Measurements from ENCODE around the gene MAP7.
"Not testable (repeated sequence)": the region's sequence is repeated elsewhere in the genome, so short reads cannot be mapped to it uniquely, and the experiment has no call there.

The MAP7 gene

DNA sequence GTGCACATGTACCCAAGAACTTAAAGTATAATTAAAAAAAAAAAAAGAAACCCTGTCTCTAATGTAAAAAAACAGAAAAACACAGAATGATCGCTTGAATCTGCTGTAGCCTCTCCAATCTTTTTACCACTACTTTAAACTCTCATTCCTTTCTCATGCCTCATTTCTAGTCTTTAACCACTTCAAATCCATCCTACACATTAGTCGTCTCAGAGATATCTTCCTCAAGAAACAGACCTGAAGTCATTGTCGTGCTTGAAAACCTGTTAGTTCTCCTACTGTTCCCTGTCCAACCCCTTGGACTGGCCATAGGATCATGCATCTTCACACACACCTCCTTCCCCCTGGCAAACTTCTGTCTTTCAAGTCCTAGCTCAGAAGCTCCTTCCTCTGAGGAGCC is 148.5 kb downstream of the MAP7 start:
- ChIA-PET CTCF (no interaction called here), POLR2A (no interaction called here)
- no peak overlapping the region for H3K4me3 ChIP-seq (ENCODE audit: low read depth, low read length)
- TF ChIP-seq, protein P1, sequence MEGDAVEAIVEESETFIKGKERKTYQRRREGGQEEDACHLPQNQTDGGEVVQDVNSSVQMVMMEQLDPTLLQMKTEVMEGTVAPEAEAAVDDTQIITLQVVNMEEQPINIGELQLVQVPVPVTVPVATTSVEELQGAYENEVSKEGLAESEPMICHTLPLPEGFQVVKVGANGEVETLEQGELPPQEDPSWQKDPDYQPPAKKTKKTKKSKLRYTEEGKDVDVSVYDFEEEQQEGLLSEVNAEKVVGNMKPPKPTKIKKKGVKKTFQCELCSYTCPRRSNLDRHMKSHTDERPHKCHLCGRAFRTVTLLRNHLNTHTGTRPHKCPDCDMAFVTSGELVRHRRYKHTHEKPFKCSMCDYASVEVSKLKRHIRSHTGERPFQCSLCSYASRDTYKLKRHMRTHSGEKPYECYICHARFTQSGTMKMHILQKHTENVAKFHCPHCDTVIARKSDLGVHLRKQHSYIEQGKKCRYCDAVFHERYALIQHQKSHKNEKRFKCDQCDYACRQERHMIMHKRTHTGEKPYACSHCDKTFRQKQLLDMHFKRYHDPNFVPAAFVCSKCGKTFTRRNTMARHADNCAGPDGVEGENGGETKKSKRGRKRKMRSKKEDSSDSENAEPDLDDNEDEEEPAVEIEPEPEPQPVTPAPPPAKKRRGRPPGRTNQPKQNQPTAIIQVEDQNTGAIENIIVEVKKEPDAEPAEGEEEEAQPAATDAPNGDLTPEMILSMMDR (IDR thresholded peaks at IDR 0.05; ENCODE audit: insufficient read depth, low read length, missing control alignments) = no peak
- DNase-seq (ENCODE audit: low read depth, low spot score) = no peak

DNA sequence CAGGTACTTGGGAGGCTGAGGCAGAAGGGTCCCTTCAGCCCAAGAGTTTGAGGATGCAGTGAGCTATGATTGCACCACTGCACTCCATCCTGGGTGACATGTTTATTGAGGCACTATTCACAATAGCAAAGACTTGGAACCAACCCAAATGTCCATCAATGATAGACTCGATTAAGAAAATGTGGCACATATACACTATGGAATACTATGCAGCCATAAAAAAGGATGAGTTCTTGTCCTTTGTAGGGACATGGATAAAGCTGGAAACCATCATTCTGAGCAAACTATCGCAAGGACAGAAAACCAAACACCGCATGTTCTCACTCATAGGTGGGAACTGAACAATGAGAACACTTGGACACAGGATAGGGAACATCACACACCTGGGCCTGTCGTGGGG is 149.0 kb downstream of the MAP7 start:
- POLR2A ChIA-PET; CTCF ChIA-PET; DNase-seq (ENCODE audit: low read depth, low spot score); H3K4me3 ChIP-seq (ENCODE audit: low read depth, low read length): not testable (repeated sequence)

DNA sequence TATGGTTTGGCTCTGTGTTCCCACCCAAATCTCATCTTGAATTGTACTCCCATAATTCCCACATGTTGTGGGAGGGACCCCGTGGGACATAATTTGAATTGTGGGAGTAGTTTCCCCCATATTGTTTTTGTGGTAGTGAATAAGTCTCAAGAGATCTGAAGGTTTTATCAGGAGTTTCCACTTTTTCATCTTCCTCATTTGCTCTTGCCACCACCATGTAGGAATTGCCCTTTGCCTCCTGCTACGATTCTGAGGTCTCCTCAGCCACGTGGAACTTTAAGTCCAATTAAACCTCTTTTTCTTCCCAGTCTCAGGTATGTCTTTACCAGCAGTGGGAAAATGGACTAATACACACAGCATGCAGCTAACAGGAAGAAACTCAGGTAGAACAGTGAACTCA is 151.8 kb downstream of the MAP7 start:
- no peak for DNase-seq (ENCODE audit: low read depth, low spot score)
- CTCF ChIA-PET = no interaction called here
- H3K4me3 ChIP-seq (ENCODE audit: low read depth, low read length) = no peak overlapping the region
- POLR2A ChIA-PET = no interaction called here
- TF ChIP-seq, protein P1 (IDR thresholded peaks at IDR 0.05; ENCODE audit: insufficient read depth, low read length, missing control alignments) = no peak

DNA sequence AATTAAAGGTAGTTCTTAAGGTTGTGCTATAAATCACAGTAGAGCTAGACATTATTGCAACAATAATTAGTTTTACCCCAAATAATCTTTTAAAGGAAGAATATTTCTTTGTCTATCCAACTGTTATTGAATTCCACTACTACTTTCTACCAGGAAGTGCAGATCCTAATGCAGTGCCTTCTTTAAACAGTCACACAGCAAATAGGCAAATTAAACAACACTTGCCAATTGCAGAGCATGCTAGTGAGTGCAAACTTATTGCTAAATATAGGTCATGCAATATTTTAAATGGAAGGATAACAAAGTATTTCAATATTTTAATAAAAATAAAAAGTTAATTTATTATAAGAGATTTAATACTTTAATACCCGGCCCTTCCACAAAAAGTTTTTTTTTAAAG is 153.3 kb downstream of the MAP7 start:
- ChIA-PET POLR2A (no interaction called here), CTCF (no interaction called here)
- TF ChIP-seq, protein P1 (IDR thresholded peaks at IDR 0.05; ENCODE audit: insufficient read depth, low read length, missing control alignments) = no peak
- no peak overlapping the region for H3K4me3 ChIP-seq (ENCODE audit: low read depth, low read length)
- no peak for DNase-seq (ENCODE audit: low read depth, low spot score)

DNA sequence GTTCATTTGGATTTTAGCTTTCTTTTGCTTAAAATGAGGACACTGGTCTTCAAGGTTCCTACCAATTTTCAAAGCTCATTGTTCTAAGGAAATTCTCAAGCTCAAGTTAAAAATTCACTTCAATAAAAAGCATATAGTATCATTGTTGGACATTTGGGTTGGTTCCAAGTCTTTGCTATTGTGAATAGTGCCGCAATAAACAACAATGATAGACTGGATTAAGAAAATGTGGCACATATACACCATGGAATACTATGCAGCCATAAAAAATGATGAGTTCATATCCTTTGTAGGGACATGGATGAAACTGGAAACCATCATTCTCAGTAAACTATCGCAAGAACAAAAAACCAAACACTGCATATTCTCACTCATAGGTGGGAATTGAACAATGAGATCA is 159.3 kb downstream of the MAP7 start:
- POLR2A ChIA-PET; DNase-seq (ENCODE audit: low read depth, low spot score); CTCF ChIA-PET; H3K4me3 ChIP-seq (ENCODE audit: low read depth, low read length): not testable (repeated sequence)

DNA sequence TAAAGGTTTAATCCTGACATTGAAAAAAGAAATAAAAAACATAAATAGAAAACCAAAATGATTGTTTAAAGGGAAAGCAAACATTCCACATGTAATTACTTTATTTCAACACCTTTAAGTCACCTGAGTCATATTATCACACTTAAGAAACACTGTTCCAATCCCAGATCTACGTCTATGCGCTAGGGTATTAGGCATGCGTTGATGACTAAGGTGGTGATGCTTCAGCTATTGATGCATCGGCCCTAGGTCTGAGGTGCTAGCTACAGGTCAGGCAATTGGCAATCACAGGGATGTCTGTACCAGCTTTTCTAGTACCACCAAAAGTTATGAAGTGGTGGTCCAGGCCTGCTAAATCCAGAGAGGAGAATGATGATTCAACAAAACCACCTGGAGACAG is 162.9 kb downstream of the MAP7 start:
- ChIA-PET CTCF (no interaction called here), POLR2A (no interaction called here)
- DNase-seq (ENCODE audit: low read depth, low spot score) = no peak
- H3K4me3 ChIP-seq (ENCODE audit: low read depth, low read length) = no peak overlapping the region
- TF ChIP-seq, protein P1 (IDR thresholded peaks at IDR 0.05; ENCODE audit: insufficient read depth, low read length, missing control alignments) = no peak

DNA sequence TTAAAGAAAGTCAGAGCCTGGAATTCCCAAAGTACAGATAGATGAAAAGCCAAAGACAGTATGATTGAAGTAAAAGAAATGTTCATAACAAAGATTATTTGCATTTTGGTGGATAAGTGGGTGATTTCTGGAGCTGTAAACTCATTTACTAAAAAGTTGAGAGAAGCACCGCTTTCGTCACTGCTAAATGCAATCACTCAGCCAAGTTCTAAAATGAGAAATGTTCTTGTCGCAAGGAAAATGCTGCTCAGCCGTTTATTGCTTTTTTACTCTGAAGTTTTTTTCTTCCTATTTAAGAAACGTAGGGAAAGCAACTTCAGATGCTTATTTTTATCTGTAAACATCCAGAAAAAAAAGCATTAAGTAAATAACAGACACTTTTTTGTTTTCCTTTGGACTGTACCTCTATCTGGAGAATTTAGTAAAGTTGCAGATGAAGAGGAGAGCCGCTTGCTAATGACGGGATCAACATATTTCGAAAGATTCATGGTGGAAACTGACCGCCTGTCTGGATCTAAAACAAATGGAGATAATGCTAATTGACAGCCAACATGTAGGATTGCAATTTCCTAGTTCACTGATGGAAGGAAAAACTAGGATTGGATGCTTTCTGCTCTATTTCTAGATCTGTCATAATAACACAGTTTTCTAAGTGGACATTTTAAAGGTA is 166.8 kb downstream of the MAP7 start:
- no peak overlapping the region for H3K4me3 ChIP-seq (ENCODE audit: low read depth, low read length)
- no peak for DNase-seq (ENCODE audit: low read depth, low spot score)
- CTCF ChIA-PET = interaction anchor here (1.0 kb wide), 1 partner anchor 152 kb away, joined by 3 read pairs; no protein-coding TSS in a partner anchor
- POLR2A ChIA-PET = no interaction called here
- TF ChIP-seq, protein P1 (IDR thresholded peaks at IDR 0.05; ENCODE audit: insufficient read depth, low read length, missing control alignments) = no peak
